AG09319 (cell line): ENCODE data around the gene TRAPPC5.

Experiments
- DNase-seq: peaks from one replicate; pipeline ENCODE4 v3.0.0-alpha.2; 2010; ENCODE audit warnings: low read depth; ENCODE audit errors: extremely low read depth
- TF ChIP-seq, protein P1 (sequence below): IDR thresholded peaks from 2 replicates; pipeline ENCODE4 v1.5.1; 2011; ENCODE audit warnings: low read depth, mild to moderate bottlenecking, inconsistent platforms, low read length, moderate library complexity

The TRAPPC5 gene

DNA sequence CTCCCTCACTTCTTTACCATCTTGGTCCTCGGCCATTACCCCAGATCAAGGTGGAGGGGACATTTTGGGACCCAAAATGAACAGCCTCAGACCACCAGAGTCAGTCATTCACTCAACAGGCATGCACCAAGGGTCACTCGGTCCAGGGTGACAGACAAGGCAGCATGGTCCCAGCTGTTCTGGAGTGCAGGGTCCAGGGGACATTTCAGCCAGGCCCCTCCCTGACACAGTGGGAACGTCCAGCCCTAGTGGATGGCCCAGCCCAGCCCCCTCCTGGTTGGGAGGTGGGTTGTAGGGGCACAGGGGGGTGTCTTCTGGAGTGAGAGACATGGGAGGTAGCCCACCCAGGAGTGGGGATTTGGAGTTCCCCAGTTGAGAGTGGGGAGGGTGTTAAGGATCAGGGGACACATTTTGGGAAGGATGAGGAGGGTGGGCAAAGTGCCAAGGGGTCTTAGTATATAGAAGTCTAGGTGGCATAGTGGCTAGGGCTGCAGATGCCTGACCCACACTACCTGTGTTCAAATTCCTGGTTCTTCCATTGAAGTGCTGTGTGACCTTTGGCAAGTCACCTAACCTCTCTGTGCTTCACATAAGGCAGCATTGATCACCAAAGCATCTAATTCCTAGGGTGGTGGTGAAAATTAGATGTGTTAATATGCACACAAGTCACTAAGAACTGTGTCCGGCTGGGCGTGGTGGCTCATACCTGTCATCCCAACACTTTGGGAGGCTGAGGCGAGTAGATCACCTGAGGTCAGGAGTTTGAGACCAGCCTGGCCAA is 23.8 kb downstream of the TRAPPC5 start:
- TF ChIP-seq, protein P1, sequence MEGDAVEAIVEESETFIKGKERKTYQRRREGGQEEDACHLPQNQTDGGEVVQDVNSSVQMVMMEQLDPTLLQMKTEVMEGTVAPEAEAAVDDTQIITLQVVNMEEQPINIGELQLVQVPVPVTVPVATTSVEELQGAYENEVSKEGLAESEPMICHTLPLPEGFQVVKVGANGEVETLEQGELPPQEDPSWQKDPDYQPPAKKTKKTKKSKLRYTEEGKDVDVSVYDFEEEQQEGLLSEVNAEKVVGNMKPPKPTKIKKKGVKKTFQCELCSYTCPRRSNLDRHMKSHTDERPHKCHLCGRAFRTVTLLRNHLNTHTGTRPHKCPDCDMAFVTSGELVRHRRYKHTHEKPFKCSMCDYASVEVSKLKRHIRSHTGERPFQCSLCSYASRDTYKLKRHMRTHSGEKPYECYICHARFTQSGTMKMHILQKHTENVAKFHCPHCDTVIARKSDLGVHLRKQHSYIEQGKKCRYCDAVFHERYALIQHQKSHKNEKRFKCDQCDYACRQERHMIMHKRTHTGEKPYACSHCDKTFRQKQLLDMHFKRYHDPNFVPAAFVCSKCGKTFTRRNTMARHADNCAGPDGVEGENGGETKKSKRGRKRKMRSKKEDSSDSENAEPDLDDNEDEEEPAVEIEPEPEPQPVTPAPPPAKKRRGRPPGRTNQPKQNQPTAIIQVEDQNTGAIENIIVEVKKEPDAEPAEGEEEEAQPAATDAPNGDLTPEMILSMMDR, result no peak
- no peak for DNase-seq

DNA sequence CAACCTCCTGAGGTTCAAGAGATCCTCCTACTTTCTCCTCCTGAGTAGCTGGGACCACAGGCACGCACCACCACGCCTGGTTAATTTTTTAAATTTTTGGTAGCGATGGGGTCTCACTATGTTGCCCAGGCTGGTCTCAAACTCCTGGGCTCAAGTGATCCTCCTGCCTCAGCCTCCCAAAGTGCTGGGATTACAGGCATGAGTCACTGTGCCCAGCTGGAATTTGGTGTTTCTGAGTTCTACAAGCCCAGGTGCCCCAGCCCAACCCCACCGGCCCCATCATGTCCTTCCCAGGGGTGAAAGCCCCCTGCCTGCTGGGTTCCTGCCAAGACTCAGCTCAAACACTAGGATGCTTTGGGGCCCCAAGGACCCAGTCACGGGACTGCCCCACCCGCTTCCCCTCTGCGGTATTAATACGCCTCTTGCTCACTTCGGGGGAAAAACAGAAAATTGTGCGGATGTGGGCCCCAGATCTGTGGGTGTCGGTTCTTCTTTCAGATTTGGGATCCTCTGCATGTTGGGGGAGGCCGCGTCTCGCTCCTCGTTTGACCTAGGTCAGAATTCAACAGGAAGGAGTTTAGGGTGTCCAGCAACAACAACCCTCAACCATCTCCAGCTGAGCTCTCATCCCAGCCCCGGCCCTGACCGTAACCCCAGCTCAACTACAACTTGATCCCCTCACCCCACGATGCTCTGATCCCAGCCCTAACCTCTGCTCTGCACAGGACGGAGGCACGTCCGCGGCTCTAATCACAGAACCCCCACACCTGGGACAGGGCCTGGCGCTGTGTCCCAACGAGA is 25.0 kb downstream of the TRAPPC5 start:
- TF ChIP-seq, protein P1, result no peak
- DNase-seq, result no peak

DNA sequence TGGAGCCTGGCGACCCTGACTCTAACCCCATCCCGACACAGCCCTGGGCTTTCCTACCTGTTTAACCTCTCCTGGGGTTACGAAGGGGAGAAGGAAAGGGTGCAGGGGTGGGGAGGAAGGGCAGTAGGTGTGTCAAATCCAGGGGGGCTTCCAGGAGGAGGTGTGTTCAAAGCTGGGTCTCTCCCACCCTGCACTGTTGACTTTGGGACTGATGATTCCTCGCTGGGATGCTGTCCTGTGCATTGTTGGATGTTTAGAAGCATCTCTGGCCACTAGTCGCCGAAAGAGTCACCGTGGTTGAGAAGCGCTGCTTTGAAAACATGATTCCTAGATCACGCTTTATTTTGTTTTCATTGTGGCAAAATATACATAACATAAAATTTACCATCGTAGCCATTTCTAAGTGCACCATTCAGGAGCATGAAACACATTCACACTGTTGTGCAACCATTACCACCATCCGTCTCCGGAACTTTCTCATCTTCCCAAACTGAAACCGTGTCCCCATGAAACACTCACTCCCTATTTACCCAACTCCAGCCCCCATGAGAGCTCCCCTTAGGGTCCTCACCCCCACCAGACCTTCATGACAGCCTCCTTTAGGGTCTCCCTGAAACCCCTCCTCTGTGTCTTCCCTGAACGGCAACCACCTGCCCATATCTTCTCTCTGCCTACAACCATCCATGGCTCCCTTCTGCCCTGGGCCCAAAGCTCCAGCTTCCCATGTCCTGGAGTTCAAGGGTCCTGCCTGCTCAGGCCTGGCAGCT is 25.7 kb downstream of the TRAPPC5 start:
- TF ChIP-seq, protein P1, result no peak
- no peak for DNase-seq

DNA sequence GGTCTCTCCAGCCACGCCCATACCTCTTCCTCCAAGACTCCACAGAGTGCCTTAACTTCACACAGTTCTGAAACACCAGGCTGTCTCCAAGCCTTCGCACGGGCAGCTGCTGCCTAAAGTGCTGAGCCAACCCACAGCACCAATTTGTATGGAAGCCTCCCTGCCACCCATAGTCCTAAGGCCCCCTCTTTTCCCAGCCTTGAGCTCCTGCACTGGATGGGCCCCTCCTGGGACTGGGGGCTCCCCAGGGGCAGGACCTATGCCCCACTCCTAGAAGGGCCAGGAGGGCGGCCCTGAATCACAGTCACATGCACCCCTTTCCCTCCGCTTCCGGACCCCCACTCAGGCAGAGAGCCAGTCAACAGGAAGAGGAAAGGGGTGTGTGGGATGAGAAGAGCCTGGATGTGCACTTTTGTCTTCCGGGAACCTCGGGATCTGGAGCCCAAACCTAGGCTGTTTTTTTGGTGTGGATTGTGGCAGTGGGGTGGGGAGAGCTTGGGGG is 26.4 kb downstream of the TRAPPC5 start:
- TF ChIP-seq, protein P1, result no peak
- DNase-seq, result no peak

DNA sequence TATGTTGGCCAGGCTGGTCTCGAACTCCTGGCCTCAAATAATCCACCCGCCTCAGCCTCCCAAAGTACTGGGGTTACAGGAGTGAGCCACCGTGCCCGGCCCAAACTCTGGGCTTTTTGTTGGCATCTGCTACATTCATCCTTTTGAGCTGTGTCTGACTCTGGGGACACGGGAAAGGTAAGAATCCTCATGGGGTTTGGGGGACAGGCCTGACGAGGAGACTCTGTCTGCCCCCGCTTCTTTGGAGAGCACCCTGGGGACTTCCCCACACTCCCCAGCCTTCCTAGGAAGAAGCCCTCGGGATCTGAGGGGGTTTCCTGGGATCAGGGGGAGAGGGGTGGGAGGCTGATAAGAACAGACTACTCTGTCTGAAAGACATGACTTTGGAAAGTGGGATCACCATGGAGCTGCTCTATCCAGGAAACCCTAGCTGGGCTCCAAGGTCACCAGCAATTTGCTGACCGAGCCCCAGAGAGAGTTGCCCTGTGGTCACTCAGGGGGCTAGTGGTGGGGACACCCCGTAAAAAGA is 29.4 kb downstream of the TRAPPC5 start:
- no peak for DNase-seq
- TF ChIP-seq, protein P1, result no peak

DNA sequence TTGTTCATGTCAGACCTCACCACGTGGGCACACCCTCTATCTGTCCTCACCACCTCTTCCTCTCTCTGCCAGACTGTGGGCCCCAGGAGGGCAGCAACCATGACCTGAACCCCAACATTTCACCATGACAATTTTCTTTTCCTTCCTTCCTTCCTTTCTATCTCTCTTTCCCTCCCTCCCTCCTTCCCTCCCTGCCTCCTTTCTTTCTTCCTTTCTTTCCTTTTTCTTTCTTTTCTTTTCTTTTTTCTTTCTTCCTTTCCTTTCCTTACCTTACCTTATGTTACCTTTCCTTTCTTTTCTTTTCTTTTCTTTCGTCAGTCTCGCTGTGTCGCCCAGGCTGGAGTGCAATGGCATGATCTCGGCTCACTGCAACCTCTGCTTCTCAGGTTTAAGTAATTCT is 30.0 kb downstream of the TRAPPC5 start:
- TF ChIP-seq, protein P1, result no peak
- no peak for DNase-seq
